ENCODE results near the gene SCD5. TPM values are rescaled to one million over a fixed set of nuclear protein-coding genes. Genes with fewer than 3 reads are reported as not detected.
"Not testable (repeated sequence)": the region's sequence is repeated elsewhere in the genome, so short reads cannot be mapped to it uniquely, and the experiment has no call there.

SCD5 gene
- polyA plus RNA-seq (2012; ENCODE audit: missing spikeins) = 0.64 TPM

- no peak for FAIRE-seq
- peak; percentile 66 for DNase-seq (ENCODE audit: insufficient read length)
- TF ChIP-seq POLR2A (IDR thresholded peaks at IDR 0.05; ENCODE audit: low read depth, low read length) = no peak
- TF ChIP-seq POLR2AphosphoS5 (IDR thresholded peaks at IDR 0.05; ENCODE audit: low read depth, low read length) = no peak
- no peak for TF ChIP-seq TAF1 (IDR thresholded peaks at IDR 0.05; ENCODE audit: borderline replicate concordance, low read depth, low read length)
These were observed at the start of gene SCD5 for GRCh38 chr4:82798168-82799005. Gene SCD5, minus strand, starts transcription at chr4:82798796. Its CDS starts 259 bp downstream, at chr4:82798537.

DNA sequence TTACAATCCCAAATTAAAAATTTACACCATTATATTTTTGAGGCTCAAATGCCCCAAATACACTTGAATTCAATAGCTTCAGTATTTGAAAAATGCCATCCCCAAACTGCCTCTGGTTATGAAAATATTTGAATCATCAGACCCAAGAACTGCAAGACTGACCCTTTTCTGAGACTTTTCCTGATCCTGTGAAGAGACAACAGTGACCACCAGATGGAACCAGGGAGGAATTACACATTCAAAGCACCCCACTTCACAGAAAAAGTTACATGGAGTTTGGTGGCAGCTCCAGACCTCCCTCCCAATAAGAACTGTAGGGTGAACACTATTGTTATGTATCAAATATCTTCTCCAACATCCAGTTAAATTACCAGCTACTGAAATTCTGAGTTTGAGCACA is 44.0 kb upstream of the SCD5 start:
- FAIRE-seq = no peak
- TF ChIP-seq TAF1 (IDR thresholded peaks at IDR 0.05; ENCODE audit: borderline replicate concordance, low read depth, low read length) (no peak), POLR2AphosphoS5 (IDR thresholded peaks at IDR 0.05; ENCODE audit: low read depth, low read length) (no peak), POLR2A (IDR thresholded peaks at IDR 0.05; ENCODE audit: low read depth, low read length) (no peak)

DNA sequence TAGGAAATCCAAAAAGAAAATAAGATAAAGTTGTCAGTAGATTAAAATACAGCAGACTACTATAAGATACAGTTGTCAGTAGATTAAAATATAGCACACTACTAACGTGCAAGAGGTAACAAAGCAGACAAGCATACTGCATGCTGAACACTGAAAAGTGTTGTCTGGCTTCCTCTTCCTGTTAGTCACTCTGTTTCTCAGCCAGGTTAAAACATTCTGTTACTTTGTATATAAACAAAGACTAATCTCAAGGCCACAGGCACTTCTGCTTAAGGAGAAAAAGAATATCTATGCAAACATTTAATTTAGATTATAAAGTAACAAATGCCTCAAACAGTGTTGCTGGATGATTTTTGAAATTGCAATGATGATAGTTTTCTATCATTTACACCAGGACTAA is 41.0 kb upstream of the SCD5 start:
- FAIRE-seq (no peak), DNase-seq (ENCODE audit: insufficient read length) (no peak)
- no peak for TF ChIP-seq POLR2AphosphoS5 (IDR thresholded peaks at IDR 0.05; ENCODE audit: low read depth, low read length)
- TF ChIP-seq POLR2A (IDR thresholded peaks at IDR 0.05; ENCODE audit: low read depth, low read length) = no peak
- no peak for TF ChIP-seq TAF1 (IDR thresholded peaks at IDR 0.05; ENCODE audit: borderline replicate concordance, low read depth, low read length)

More for the DNA sequence above, 44.0 kb upstream of the SCD5 start:
- no peak for DNase-seq (ENCODE audit: insufficient read length)

GRCh38 chr4:82833696-82834313 is 35.2 kb upstream of the SCD5 start:
- DNase-seq (ENCODE audit: insufficient read length) (no peak), FAIRE-seq (no peak)

GRCh38 chr4:82833060-82833459 is 34.5 kb upstream of the SCD5 start:
- DNase-seq (ENCODE audit: insufficient read length); FAIRE-seq: not testable (repeated sequence)

More at GRCh38 chr4:82833696-82834313, 35.2 kb upstream of the SCD5 start:
- TF ChIP-seq TAF1 (IDR thresholded peaks at IDR 0.05; ENCODE audit: borderline replicate concordance, low read depth, low read length) (no peak), POLR2A (IDR thresholded peaks at IDR 0.05; ENCODE audit: low read depth, low read length) (no peak), POLR2AphosphoS5 (IDR thresholded peaks at IDR 0.05; ENCODE audit: low read depth, low read length) (no peak)

- DNase-seq (ENCODE audit: insufficient read length) (no peak), FAIRE-seq (no peak)
- TF ChIP-seq POLR2A (IDR thresholded peaks at IDR 0.05; ENCODE audit: low read depth, low read length) = no peak
These were observed 26.8 kb upstream of the SCD5 start for GRCh38 chr4:82825425-82825824.

DNA sequence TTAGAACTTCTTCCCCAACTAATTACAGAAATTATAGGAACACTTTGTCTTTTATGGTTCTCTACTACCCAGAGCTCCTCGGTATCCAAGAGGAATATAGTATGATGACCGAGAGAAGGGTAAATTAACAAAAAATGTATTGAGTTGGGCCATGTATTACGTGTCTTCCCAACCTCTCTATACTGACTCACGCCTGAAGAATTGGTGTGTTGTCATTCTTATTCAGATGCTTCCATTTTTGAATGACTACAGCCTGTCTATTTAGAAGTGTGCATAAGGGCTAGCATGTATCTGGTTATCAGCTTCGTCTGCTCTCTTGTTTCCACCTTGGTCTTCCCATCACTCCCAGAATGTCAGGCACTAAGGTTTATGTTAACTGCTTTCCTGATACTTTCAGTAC is 24.5 kb upstream of the SCD5 start:
- no peak for FAIRE-seq
- TF ChIP-seq TAF1 (IDR thresholded peaks at IDR 0.05; ENCODE audit: borderline replicate concordance, low read depth, low read length) = no peak
- TF ChIP-seq POLR2A (IDR thresholded peaks at IDR 0.05; ENCODE audit: low read depth, low read length) = no peak
- no peak for TF ChIP-seq POLR2AphosphoS5 (IDR thresholded peaks at IDR 0.05; ENCODE audit: low read depth, low read length)
- no peak for DNase-seq (ENCODE audit: insufficient read length)

- no peak for TF ChIP-seq POLR2AphosphoS5 (IDR thresholded peaks at IDR 0.05; ENCODE audit: low read depth, low read length)
- no peak for TF ChIP-seq TAF1 (IDR thresholded peaks at IDR 0.05; ENCODE audit: borderline replicate concordance, low read depth, low read length)
- no peak for TF ChIP-seq POLR2A (IDR thresholded peaks at IDR 0.05; ENCODE audit: low read depth, low read length)
- DNase-seq (ENCODE audit: insufficient read length) (no peak), FAIRE-seq (no peak)
These were observed 22.1 kb upstream of the SCD5 start for GRCh38 chr4:82820689-82821088.

- FAIRE-seq = no peak
- no peak for DNase-seq (ENCODE audit: insufficient read length)
These were observed 20.4 kb upstream of the SCD5 start for GRCh38 chr4:82818664-82819662.

GRCh38 chr4:82816874-82817273 is 18.3 kb upstream of the SCD5 start:
- not testable (repeated sequence) for FAIRE-seq; DNase-seq (ENCODE audit: insufficient read length)

More at GRCh38 chr4:82818664-82819662, 20.4 kb upstream of the SCD5 start:
- TF ChIP-seq TAF1 (IDR thresholded peaks at IDR 0.05; ENCODE audit: borderline replicate concordance, low read depth, low read length) (no peak), POLR2AphosphoS5 (IDR thresholded peaks at IDR 0.05; ENCODE audit: low read depth, low read length) (no peak), POLR2A (IDR thresholded peaks at IDR 0.05; ENCODE audit: low read depth, low read length) (no peak)

GRCh38 chr4:82814034-82814433 is 15.4 kb upstream of the SCD5 start:
- FAIRE-seq (no peak), DNase-seq (ENCODE audit: insufficient read length) (no peak)
- TF ChIP-seq POLR2A (IDR thresholded peaks at IDR 0.05; ENCODE audit: low read depth, low read length) = no peak
- no peak for TF ChIP-seq POLR2AphosphoS5 (IDR thresholded peaks at IDR 0.05; ENCODE audit: low read depth, low read length)
- no peak for TF ChIP-seq TAF1 (IDR thresholded peaks at IDR 0.05; ENCODE audit: borderline replicate concordance, low read depth, low read length)
